Measurements from ENCODE around the gene ARHGEF37. TPM values are rescaled to one million over a fixed set of nuclear protein-coding genes. Genes with fewer than 3 reads are reported as not detected.

The ARHGEF37 gene
- total and polyA plus RNA-seq, 9 of the 15 experiments (the other 6 are each of a cell fraction or from before 2014, with no cell fraction given) = 0.01 to 0.27 (median 0.05) TPM

DNA sequence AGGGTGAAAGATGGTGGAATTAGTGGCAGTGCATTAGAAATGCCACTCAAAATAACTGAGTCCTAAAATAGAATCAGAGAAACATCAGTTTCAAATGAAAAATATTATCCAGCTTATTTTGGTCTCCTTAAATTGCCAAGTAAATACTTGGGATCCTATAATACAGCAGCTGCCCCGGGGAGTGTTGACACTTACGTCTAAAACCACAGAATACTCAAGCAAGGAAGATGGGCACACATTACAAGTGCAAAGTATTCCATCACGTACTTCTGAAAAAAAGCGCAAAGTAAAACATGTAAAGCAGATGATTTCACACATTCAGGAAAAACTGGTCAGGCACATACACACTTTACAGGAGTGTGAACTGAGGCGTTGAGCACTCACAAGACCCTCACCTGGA is 2.4 kb upstream of the ARHGEF37 start:
- 45% methylated on average over 5 of the region's 5 CpGs for WGBS (ENCODE audit: insufficient coverage, low coverage, missing lambda C conversion rate)
- TF ChIP-seq ZNF174 (CRISPR knock-in tag; IDR thresholded peaks at IDR 0.05) (no peak), RFX1 (IDR thresholded peaks at IDR 0.05) (no peak), CAMTA2 (CRISPR knock-in tag; conservative IDR thresholded peaks at IDR 0.05) (no peak), ZNF316 (IDR thresholded peaks at IDR 0.05) (no peak), NEUROD1 (IDR thresholded peaks at IDR 0.05; ENCODE audit: borderline replicate concordance, low read depth, low read length, partially characterized antibody) (no peak), SREBF1 (IDR thresholded peaks at IDR 0.05; ENCODE audit: borderline replicate concordance, low read depth, low read length) (no peak)
- TF ChIP-seq, protein P1, sequence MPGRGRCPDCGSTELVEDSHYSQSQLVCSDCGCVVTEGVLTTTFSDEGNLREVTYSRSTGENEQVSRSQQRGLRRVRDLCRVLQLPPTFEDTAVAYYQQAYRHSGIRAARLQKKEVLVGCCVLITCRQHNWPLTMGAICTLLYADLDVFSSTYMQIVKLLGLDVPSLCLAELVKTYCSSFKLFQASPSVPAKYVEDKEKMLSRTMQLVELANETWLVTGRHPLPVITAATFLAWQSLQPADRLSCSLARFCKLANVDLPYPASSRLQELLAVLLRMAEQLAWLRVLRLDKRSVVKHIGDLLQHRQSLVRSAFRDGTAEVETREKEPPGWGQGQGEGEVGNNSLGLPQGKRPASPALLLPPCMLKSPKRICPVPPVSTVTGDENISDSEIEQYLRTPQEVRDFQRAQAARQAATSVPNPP (IDR thresholded peaks at IDR 0.05; ENCODE audit: borderline replicate concordance, insufficient read depth, insufficient read length) = no peak
- TF ChIP-seq, protein P2, sequence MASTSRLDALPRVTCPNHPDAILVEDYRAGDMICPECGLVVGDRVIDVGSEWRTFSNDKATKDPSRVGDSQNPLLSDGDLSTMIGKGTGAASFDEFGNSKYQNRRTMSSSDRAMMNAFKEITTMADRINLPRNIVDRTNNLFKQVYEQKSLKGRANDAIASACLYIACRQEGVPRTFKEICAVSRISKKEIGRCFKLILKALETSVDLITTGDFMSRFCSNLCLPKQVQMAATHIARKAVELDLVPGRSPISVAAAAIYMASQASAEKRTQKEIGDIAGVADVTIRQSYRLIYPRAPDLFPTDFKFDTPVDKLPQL (IDR thresholded peaks at IDR 0.05; ENCODE audit: extremely low read depth, insufficient read length) = no peak
- TF ChIP-seq, protein P3, sequence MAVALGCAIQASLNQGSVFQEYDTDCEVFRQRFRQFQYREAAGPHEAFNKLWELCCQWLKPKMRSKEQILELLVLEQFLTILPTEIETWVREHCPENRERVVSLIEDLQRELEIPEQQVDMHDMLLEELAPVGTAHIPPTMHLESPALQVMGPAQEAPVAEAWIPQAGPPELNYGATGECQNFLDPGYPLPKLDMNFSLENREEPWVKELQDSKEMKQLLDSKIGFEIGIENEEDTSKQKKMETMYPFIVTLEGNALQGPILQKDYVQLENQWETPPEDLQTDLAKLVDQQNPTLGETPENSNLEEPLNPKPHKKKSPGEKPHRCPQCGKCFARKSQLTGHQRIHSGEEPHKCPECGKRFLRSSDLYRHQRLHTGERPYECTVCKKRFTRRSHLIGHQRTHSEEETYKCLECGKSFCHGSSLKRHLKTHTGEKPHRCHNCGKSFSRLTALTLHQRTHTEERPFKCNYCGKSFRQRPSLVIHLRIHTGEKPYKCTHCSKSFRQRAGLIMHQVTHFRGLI (CRISPR knock-in tag; IDR thresholded peaks at IDR 0.05) = no peak
- TF ChIP-seq, protein P4, sequence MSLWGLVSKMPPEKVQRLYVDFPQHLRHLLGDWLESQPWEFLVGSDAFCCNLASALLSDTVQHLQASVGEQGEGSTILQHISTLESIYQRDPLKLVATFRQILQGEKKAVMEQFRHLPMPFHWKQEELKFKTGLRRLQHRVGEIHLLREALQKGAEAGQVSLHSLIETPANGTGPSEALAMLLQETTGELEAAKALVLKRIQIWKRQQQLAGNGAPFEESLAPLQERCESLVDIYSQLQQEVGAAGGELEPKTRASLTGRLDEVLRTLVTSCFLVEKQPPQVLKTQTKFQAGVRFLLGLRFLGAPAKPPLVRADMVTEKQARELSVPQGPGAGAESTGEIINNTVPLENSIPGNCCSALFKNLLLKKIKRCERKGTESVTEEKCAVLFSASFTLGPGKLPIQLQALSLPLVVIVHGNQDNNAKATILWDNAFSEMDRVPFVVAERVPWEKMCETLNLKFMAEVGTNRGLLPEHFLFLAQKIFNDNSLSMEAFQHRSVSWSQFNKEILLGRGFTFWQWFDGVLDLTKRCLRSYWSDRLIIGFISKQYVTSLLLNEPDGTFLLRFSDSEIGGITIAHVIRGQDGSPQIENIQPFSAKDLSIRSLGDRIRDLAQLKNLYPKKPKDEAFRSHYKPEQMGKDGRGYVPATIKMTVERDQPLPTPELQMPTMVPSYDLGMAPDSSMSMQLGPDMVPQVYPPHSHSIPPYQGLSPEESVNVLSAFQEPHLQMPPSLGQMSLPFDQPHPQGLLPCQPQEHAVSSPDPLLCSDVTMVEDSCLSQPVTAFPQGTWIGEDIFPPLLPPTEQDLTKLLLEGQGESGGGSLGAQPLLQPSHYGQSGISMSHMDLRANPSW (CRISPR knock-in tag; IDR thresholded peaks at IDR 0.05) = no peak
- Histone ChIP-seq H3K27me3 (ENCODE audit: control insufficient read depth in 2 of 2, insufficient read depth in 2 of 2, low read length in 2 of 2) (no peaks in the 10 kb centered on the region), H3K9me3 (replicated peaks; ENCODE audit: control insufficient read depth, insufficient read depth, low read depth, low read length) (no peaks in the 10 kb centered on the region), H3K36me3 (ENCODE audit: control insufficient read depth, insufficient read depth, low read length) (no peaks in the 10 kb centered on the region), H3K27ac (ENCODE audit: extremely low read depth, low read depth, low read length) (no peak overlapping the region), H2AFZ (ENCODE audit: low read depth, low read length) (no peak overlapping the region), H3K9ac (ENCODE audit: insufficient read depth in 1 of 2, low read depth in 2 of 2, low read length in 2 of 2) (no peak overlapping the region), H3K4me3 (no peak overlapping the region), H3K79me2 (ENCODE audit: control insufficient read depth, insufficient read depth, low read length) (no peaks in the 10 kb centered on the region), H3K4me1 (replicated peaks in 1 of 2; ENCODE audit: control insufficient read depth in 2 of 2, insufficient read depth in 2 of 2, low read length in 2 of 2) (peaks cover 0 to 5% of the 10 kb centered on the region in 2 experiments; a peak in 2 of 5 replicates), H4K20me1 (replicated peaks; ENCODE audit: control insufficient read depth, insufficient read depth, low read length) (no peaks in the 10 kb centered on the region), H3K4me2 (ENCODE audit: insufficient read depth, low read length) (no peak overlapping the region), H3K9me1 (ENCODE audit: control insufficient read depth, insufficient read depth, low read length) (no peaks in the 10 kb centered on the region)
- no peak for FAIRE-seq
- intact Hi-C loops (cut with micrococcal nuclease) = no loop called here
- in situ Hi-C loops (cut with MboI) = no loop called here
- BruUV-seq (replicated peaks) = no TSS peak
- ChIA-PET CTCF (ENCODE audit: low intra/inter-chr PET ratio) (no interaction called here), POLR2A (interaction anchor here (1.2 kb wide), 1 partner anchor 9 kb away, joined by 6 read pairs; no protein-coding TSS in a partner anchor)
- DNase-seq (ENCODE audit: extremely low read depth in 1 of 4, low spot score in 3 of 4) = no peak
- no peak for ATAC-seq

All from K562 (cell line).